GM23338 (cell line): ENCODE measurements around the gene VPREB3. TPM values are rescaled to one million over a fixed set of nuclear protein-coding genes. Genes with fewer than 3 reads are reported as not detected.
A peak's percentile ranks its signal among the peaks of the same experiment; 100 is the strongest.

Source experiments
- ATAC-seq: fragments of 200-7000 bp; cut with Tn5 transposase; 3 replicates; pipeline ENCODE4 v1.9.1; 2020
- DNase-seq: peaks from one replicate; pipeline ENCODE4 v3.0.0-alpha.2; 2015; ENCODE audit warnings: low spot score
- H2AFZ ChIP-seq: fragments of 200-600 bp; sonication (generic); 2 replicates; pipeline ENCODE4 v1.8.0; 2016; ENCODE audit warnings: antibody characterized with exemption, mild to moderate bottlenecking, moderate library complexity
- H3F3A ChIP-seq: fragments of 200-600 bp; sonication (generic); replicated peaks from 2 replicates; pipeline ENCODE4 v1.8.0; 2017; ENCODE audit warnings: antibody characterized with exemption, mixed run types, low read depth
- H3K27ac ChIP-seq: fragments of 200-600 bp; sonication (generic); 2 replicates; pipeline ENCODE4 v1.6.1; 2016; ENCODE audit warnings: low read depth
- H3K27me3 ChIP-seq: fragments of 200-600 bp; sonication (generic); 2 replicates; pipeline ENCODE4 v1.8.0; 2016; ENCODE audit warnings: mild to moderate bottlenecking, mixed run types, moderate library complexity; ENCODE audit not compliant: insufficient read depth
- H3K36me3 ChIP-seq: fragments of 200-600 bp; sonication (generic); 2 replicates; pipeline ENCODE4 v1.8.0; 2016; ENCODE audit warnings: mild to moderate bottlenecking; ENCODE audit not compliant: insufficient read depth
- H3K4me1 ChIP-seq: fragments of 200-600 bp; sonication (generic); 2 replicates; pipeline ENCODE4 v1.8.0; 2016; ENCODE audit warnings: mild to moderate bottlenecking, moderate library complexity; ENCODE audit not compliant: insufficient read depth
- H3K4me2 ChIP-seq: fragments of 200-600 bp; sonication (generic); 2 replicates; pipeline ENCODE4 v1.7.1; 2017; ENCODE audit warnings: mixed run types
- H3K4me3 ChIP-seq: fragments of 200-600 bp; sonication (generic); 2 replicates; pipeline ENCODE4 v1.6.1; 2016; ENCODE audit warnings: mixed run types
- H3K79me2 ChIP-seq: fragments of 200-600 bp; sonication (generic); replicated peaks from 2 replicates; pipeline ENCODE4 v1.8.0; 2017; ENCODE audit warnings: mild to moderate bottlenecking; ENCODE audit not compliant: insufficient read depth
- H3K9me2 ChIP-seq: fragments of 200-600 bp; sonication (generic); 2 replicates; pipeline ENCODE4 v1.8.0; 2017; ENCODE audit not compliant: insufficient read depth
- H4K20me1 ChIP-seq: fragments of 200-600 bp; sonication (generic); replicated peaks from 2 replicates; pipeline ENCODE4 v1.8.0; 2017; ENCODE audit warnings: mild to moderate bottlenecking; ENCODE audit not compliant: insufficient read depth
- H3K27ac Mint-ChIP-seq: 2 replicates; pipeline ENCODE4 v1.8.0; 2020; ENCODE audit warnings: inconsistent platforms, mild to moderate bottlenecking, moderate library complexity, mixed read lengths
- H3K27me3 Mint-ChIP-seq: 3 replicates; pipeline ENCODE4 v1.8.0; 2022; ENCODE audit warnings: low read depth, mild to moderate bottlenecking, moderate library complexity, mixed read lengths, inconsistent platforms; ENCODE audit not compliant: insufficient read depth, poor library complexity
- H3K36me3 Mint-ChIP-seq: 3 replicates; pipeline ENCODE4 v1.8.0; 2021; ENCODE audit warnings: low read depth, mild to moderate bottlenecking, inconsistent platforms, moderate library complexity, mixed read lengths
- H3K4me1 Mint-ChIP-seq: 3 replicates; pipeline ENCODE4 v1.8.0; 2020; ENCODE audit warnings: mild to moderate bottlenecking, inconsistent platforms, mixed read lengths
- H3K4me3 Mint-ChIP-seq: 3 replicates; pipeline ENCODE4 v1.8.0; 2021; ENCODE audit warnings: moderate library complexity, mild to moderate bottlenecking, inconsistent platforms, mixed read lengths
- H3K9me3 Mint-ChIP-seq: 3 replicates; pipeline ENCODE4 v1.8.0; 2020; ENCODE audit warnings: moderate library complexity, mild to moderate bottlenecking, inconsistent platforms, mixed read lengths
- CREB1 ChIP-seq: fragments of 250-450 bp; sonication (Bioruptor Pico); IDR thresholded peaks from 2 replicates; pipeline ENCODE4 v1.5.0; 2020; ENCODE audit warnings: low read depth, mild to moderate bottlenecking, moderate library complexity
- EZH2 ChIP-seq: fragments of 200-600 bp; sonication (generic); IDR thresholded peaks from one replicate; pipeline ENCODE4 v1.8.0; 2017; ENCODE audit warnings: antibody characterized with exemption, mild to moderate bottlenecking, low read depth; ENCODE audit not compliant: unreplicated experiment
- EZH2phosphoT487 ChIP-seq: fragments of 200-600 bp; sonication (generic); IDR thresholded peaks from one replicate; pipeline ENCODE4 v1.8.1; 2018; ENCODE audit warnings: antibody characterized with exemption; ENCODE audit not compliant: unreplicated experiment
- JUNB ChIP-seq: IDR thresholded peaks from one replicate; pipeline ENCODE4 v1.6.1; 2016; ENCODE audit warnings: antibody characterized with exemption; ENCODE audit not compliant: unreplicated experiment
- NANOG ChIP-seq: IDR thresholded peaks from 2 replicates; pipeline ENCODE4 v1.6.1; 2016; ENCODE audit warnings: antibody characterized with exemption, borderline replicate concordance
- POLR2AphosphoS5 ChIP-seq: IDR thresholded peaks from 2 replicates; pipeline ENCODE4 v1.6.1; 2016; ENCODE audit warnings: antibody characterized with exemption, low read depth
- ZNF114 ChIP-seq: fragments of 250-450 bp; sonication (Bioruptor Pico); IDR thresholded peaks from 2 replicates; pipeline ENCODE4 v1.5.0; 2020; ENCODE audit warnings: mild to moderate bottlenecking, moderate library complexity
- ZNF331 ChIP-seq: fragments of 250-450 bp; sonication (Bioruptor Pico); IDR thresholded peaks from 2 replicates; pipeline ENCODE4 v1.5.0; 2020; ENCODE audit warnings: low read depth, mild to moderate bottlenecking, moderate library complexity
- polyA plus RNA-seq: library from polyadenylated mRNA; unstranded; fragments of >200 nt; fragmentation: Nextera tagmentation; extraction: Ambion mirVana; gene quantifications from 2 replicates; pipeline ENCODE4 v1.2.1, GENCODE V29; 2016
- total RNA-seq: library from RNA; depleted of rRNA; stranded (reverse); fragments of >200 nt; shearing (Covaris generic); gene quantifications from 2 replicates; pipeline ENCODE4 v1.2.3, GENCODE V29; 2014
- TF ChIP-seq, protein P1 (sequence below), 2 experiments: fragments of 200-600 bp in 1 of 2; sonication (generic) in 1 of 2; conservative IDR thresholded peaks; 2 replicates each; pipeline versions ENCODE4 v1.5.1 to v1.6.1; 2016 to 2017; ENCODE audit warnings: antibody characterized with exemption in 2 of 2, low read depth in 2 of 2, mild to moderate bottlenecking in 2 of 2, moderate library complexity in 1 of 2
- TF ChIP-seq, protein P2 (sequence below): IDR thresholded peaks from 2 replicates; pipeline ENCODE4 v1.6.1; 2016; ENCODE audit warnings: antibody characterized with exemption
- TF ChIP-seq, protein P3 (sequence below): IDR thresholded peaks from one replicate; pipeline ENCODE4 v1.6.1; 2018; ENCODE audit warnings: antibody characterized with exemption; ENCODE audit not compliant: unreplicated experiment

VPREB3 gene
- total and polyA plus RNA-seq, 2 experiments from 2014 or later, result 1.1 TPM; not detected in 1

- Mint-ChIP-seq H3K27ac (no peak overlapping the region), H3K9me3 (no peaks in the 10 kb centered on the region), H3K36me3 (peaks cover 35% of the 10 kb centered on the region), H3K4me1 (peaks cover 26% of the 10 kb centered on the region), H3K27me3 (peaks cover 6% of the 10 kb centered on the region), H3K4me3 (peak overlapping the region; percentile 18)
- Histone ChIP-seq H3K79me2 (peaks cover 63% of the 10 kb centered on the region), H3K9me2 (no peaks in the 10 kb centered on the region), H3K4me2 (peak overlapping the region; percentile 97), H3K4me1 (peaks cover 27% of the 10 kb centered on the region), H2AFZ (no peak overlapping the region), H3K36me3 (peaks cover 7% of the 10 kb centered on the region; the same call in 1 of the 2 replicates), H4K20me1 (peaks cover 34% of the 10 kb centered on the region), H3F3A (0 out of 2 replicates have a peak, but pooled peaks cover 17% of the 10 kb centered on the region), H3K4me3 (no peak overlapping the region), H3K27ac (no peak overlapping the region), H3K27me3 (no peaks in the 10 kb centered on the region)
- ATAC-seq, result peak; percentile 13
- no peak for DNase-seq
- TF ChIP-seq NANOG, result no peak
- TF ChIP-seq, protein P1, sequence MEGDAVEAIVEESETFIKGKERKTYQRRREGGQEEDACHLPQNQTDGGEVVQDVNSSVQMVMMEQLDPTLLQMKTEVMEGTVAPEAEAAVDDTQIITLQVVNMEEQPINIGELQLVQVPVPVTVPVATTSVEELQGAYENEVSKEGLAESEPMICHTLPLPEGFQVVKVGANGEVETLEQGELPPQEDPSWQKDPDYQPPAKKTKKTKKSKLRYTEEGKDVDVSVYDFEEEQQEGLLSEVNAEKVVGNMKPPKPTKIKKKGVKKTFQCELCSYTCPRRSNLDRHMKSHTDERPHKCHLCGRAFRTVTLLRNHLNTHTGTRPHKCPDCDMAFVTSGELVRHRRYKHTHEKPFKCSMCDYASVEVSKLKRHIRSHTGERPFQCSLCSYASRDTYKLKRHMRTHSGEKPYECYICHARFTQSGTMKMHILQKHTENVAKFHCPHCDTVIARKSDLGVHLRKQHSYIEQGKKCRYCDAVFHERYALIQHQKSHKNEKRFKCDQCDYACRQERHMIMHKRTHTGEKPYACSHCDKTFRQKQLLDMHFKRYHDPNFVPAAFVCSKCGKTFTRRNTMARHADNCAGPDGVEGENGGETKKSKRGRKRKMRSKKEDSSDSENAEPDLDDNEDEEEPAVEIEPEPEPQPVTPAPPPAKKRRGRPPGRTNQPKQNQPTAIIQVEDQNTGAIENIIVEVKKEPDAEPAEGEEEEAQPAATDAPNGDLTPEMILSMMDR (conservative IDR thresholded peaks at IDR 0.05; ENCODE audit: low read depth in 2 of 2), result peak; percentile 13 to 34; a peak in 2 of 4 replicates
These were observed 35.4 kb upstream of the VPREB3 start for GRCh38 chr22:23789638-23790037.

DNA sequence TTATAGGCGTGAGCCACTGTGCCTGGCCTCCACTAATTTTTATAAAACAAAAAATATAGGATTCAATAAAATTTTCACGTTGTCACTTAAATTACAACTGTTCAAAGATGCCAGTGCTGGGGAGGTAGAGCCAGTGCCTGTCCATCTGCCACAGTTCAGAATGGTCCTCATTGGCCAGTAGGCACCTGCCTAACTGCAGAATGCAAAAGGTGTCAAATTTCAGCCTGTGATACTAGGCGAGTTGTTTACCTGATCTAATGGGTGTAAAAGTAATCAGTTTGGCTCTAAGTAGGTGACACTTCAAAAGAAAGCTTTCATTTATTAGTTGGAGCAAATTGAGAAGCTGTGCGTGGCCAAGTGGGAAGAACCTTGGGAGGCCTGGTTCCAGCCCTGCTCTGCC lies 34.9 kb upstream of the VPREB3 start:
- peak; percentile 20 for ATAC-seq
- peaks cover 26% of the 10 kb centered on the region for H3K4me1 Mint-ChIP-seq
- H3K27ac ChIP-seq, result no peak overlapping the region
- peaks cover 6% of the 10 kb centered on the region for H3K27me3 Mint-ChIP-seq
- peaks cover 3% of the 10 kb centered on the region; the same call in 1 of the 2 replicates for H3K36me3 ChIP-seq
- no peaks in the 10 kb centered on the region for H3K27me3 ChIP-seq
- H3K4me1 ChIP-seq, result peaks cover 27% of the 10 kb centered on the region
- H3K9me2 ChIP-seq, result no peaks in the 10 kb centered on the region
- H3K4me3 ChIP-seq, result no peak overlapping the region; the same call in 1 of the 2 replicates
- H4K20me1 ChIP-seq, result peaks cover 34% of the 10 kb centered on the region
- H3K9me3 Mint-ChIP-seq, result no peaks in the 10 kb centered on the region
- H3F3A ChIP-seq, result 0 out of 2 replicates have a peak, but pooled peaks cover 15% of the 10 kb centered on the region
- H3K4me3 Mint-ChIP-seq, result peak overlapping the region; percentile 18
- H3K79me2 ChIP-seq, result peaks cover 58% of the 10 kb centered on the region
- peak; percentile 58 for DNase-seq
- no peak overlapping the region for H3K27ac Mint-ChIP-seq
- peaks cover 30% of the 10 kb centered on the region for H3K36me3 Mint-ChIP-seq
- peak overlapping the region; percentile 97 for H3K4me2 ChIP-seq
- H2AFZ ChIP-seq, result no peak overlapping the region
- TF ChIP-seq, protein P1 (conservative IDR thresholded peaks at IDR 0.05; ENCODE audit: low read depth in 2 of 2), result no peak
- TF ChIP-seq CREB1 (CRISPR knock-in tag), result no peak
- TF ChIP-seq EZH2phosphoT487, result no peak
- TF ChIP-seq, protein P2, sequence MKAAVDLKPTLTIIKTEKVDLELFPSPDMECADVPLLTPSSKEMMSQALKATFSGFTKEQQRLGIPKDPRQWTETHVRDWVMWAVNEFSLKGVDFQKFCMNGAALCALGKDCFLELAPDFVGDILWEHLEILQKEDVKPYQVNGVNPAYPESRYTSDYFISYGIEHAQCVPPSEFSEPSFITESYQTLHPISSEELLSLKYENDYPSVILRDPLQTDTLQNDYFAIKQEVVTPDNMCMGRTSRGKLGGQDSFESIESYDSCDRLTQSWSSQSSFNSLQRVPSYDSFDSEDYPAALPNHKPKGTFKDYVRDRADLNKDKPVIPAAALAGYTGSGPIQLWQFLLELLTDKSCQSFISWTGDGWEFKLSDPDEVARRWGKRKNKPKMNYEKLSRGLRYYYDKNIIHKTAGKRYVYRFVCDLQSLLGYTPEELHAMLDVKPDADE, result no peak
- no peak for TF ChIP-seq ZNF114 (CRISPR knock-in tag)
- no peak for TF ChIP-seq POLR2AphosphoS5
- TF ChIP-seq, protein P3, sequence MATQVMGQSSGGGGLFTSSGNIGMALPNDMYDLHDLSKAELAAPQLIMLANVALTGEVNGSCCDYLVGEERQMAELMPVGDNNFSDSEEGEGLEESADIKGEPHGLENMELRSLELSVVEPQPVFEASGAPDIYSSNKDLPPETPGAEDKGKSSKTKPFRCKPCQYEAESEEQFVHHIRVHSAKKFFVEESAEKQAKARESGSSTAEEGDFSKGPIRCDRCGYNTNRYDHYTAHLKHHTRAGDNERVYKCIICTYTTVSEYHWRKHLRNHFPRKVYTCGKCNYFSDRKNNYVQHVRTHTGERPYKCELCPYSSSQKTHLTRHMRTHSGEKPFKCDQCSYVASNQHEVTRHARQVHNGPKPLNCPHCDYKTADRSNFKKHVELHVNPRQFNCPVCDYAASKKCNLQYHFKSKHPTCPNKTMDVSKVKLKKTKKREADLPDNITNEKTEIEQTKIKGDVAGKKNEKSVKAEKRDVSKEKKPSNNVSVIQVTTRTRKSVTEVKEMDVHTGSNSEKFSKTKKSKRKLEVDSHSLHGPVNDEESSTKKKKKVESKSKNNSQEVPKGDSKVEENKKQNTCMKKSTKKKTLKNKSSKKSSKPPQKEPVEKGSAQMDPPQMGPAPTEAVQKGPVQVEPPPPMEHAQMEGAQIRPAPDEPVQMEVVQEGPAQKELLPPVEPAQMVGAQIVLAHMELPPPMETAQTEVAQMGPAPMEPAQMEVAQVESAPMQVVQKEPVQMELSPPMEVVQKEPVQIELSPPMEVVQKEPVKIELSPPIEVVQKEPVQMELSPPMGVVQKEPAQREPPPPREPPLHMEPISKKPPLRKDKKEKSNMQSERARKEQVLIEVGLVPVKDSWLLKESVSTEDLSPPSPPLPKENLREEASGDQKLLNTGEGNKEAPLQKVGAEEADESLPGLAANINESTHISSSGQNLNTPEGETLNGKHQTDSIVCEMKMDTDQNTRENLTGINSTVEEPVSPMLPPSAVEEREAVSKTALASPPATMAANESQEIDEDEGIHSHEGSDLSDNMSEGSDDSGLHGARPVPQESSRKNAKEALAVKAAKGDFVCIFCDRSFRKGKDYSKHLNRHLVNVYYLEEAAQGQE, result no peak
- TF ChIP-seq JUNB, result no peak
- no peak for TF ChIP-seq EZH2
- TF ChIP-seq ZNF331 (CRISPR knock-in tag), result no peak
